Dendritic cell treated with granulocyte-macrophage colony-stimulating factor and Interleukin-4, amounts not matched to agents 40 ng/mL and 50 ng/mL, for 4 days (primary cell): ENCODE data around the gene M1AP.

Experiments
- H3K27ac Mint-ChIP-seq: one replicate; pipeline ENCODE4 v1.8.0; 2022; ENCODE audit warnings: mild to moderate bottlenecking, mixed read lengths
- H3K27me3 Mint-ChIP-seq: one replicate; pipeline ENCODE4 v1.8.0; 2022; ENCODE audit warnings: mild to moderate bottlenecking, mixed read lengths
- H3K36me3 Mint-ChIP-seq: one replicate; pipeline ENCODE4 v1.8.0; 2022; ENCODE audit warnings: low read depth, mixed read lengths
- H3K4me1 Mint-ChIP-seq: one replicate; pipeline ENCODE4 v1.8.0; 2022; ENCODE audit warnings: low read depth, mixed read lengths
- H3K4me3 Mint-ChIP-seq: one replicate; pipeline ENCODE4 v1.8.0; 2022; ENCODE audit warnings: mild to moderate bottlenecking, moderate library complexity, mixed read lengths
- H3K9me3 Mint-ChIP-seq: one replicate; pipeline ENCODE4 v1.8.0; 2022; ENCODE audit warnings: mixed read lengths
- intact Hi-C: fragments of 100-400 bp; cut with micrococcal nuclease; formaldehyde crosslinking; loops from one replicate; pipeline ENCODE4 v1.15.0; 2022

M1AP gene

GRCh38 chr2:74675090-74675489 lies 27.0 kb upstream of the M1AP start:
- intact Hi-C loops: no loop called here
- Mint-ChIP-seq H3K4me1 (peaks cover 7% of the 10 kb centered on the region), H3K27ac (no peak overlapping the region), H3K27me3 (peaks cover 5% of the 10 kb centered on the region), H3K4me3 (no peak overlapping the region), H3K36me3 (no peaks in the 10 kb centered on the region), H3K9me3 (no peaks in the 10 kb centered on the region)

DNA sequence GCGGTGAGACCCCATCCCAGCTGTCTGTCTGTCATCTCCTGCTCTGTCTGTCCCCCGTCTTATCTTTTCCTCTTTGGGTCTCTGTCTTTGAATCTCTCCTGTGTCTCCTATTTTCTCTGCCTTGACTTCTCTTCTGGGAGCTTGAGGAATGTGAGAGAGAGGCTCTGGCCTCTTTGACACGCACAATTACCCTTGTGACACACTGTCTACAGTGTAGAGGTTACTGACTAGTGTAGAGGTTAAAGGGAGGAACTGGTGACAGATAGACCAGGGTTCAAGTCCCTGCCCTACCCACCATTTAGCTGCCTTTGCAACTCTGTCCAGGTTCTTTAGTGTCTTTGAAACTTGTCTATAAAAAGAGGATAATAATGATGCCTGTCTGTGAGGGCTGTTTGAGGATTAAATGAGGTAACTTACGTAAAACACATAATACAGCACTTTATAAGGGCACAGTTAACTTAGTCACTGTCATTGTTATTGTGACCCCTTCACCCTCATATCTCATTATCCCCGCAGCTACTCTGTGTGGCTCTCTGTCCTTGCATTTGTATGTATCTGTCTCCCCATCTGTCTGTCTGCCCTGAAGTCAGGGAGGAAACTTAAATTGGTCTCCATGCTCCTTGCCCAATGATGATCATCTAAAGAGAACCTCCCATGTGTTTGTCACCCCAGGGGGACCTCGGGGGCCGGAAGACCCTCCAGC lies 25.8 kb upstream of the M1AP start:
- H3K4me1 Mint-ChIP-seq: peaks cover 7% of the 10 kb centered on the region
- no peaks in the 10 kb centered on the region for H3K9me3 Mint-ChIP-seq
- H3K27me3 Mint-ChIP-seq: peaks cover 5% of the 10 kb centered on the region
- H3K27ac Mint-ChIP-seq: no peak overlapping the region
- H3K4me3 Mint-ChIP-seq: no peak overlapping the region
- intact Hi-C loops: no loop called here
- no peaks in the 10 kb centered on the region for H3K36me3 Mint-ChIP-seq

- intact Hi-C loops: no loop called here
- Mint-ChIP-seq H3K27me3 (peaks cover 4% of the 10 kb centered on the region), H3K4me1 (peaks cover 5% of the 10 kb centered on the region), H3K27ac (no peak overlapping the region), H3K9me3 (no peaks in the 10 kb centered on the region), H3K4me3 (no peak overlapping the region), H3K36me3 (no peaks in the 10 kb centered on the region)
Observed at GRCh38 chr2:74671479-74671878, 23.3 kb upstream of the M1AP start.

DNA sequence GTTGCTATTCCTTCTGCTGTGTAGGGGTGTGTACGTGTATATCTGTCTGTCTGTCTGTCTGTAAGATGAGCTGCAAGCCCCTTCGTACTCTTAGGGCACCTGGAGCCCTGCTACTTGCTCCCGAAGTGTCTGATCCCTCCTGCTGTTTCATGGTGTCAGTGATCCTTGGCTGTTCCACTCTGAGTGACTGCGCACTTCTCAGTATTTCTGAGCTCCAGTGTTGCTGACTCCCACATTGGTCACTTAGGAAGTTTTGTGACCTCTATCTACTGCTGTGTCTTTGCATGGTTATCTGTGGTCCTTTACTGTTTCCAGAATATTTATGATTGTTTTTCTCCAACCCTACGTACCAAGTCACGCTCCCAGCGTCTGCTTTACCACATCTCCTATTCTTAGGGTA lies 22.1 kb upstream of the M1AP start:
- H3K36me3 Mint-ChIP-seq: no peaks in the 10 kb centered on the region
- H3K27ac Mint-ChIP-seq: no peak overlapping the region
- intact Hi-C loops: no loop called here

DNA sequence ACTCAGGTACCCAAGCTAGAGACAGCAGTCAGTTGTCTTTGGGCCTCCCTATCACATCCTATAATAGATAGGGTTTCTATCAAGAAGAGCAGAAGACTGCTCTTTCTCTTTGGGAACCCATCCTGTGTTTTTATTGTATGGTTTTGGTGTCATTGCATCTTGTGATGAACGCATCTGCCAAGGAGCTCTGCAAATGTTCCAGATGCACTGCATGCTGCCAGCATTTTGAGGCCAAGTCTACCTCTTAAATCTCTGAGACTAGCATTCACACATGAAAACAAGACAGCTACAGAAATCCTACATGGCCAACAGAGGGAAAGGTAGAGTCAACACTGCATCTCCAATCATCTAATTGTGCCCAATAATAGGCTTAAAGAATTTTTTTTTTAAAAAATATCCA lies 20.0 kb upstream of the M1AP start:
- no peaks in the 10 kb centered on the region for H3K4me1 Mint-ChIP-seq
- no peak overlapping the region for H3K4me3 Mint-ChIP-seq
- H3K36me3 Mint-ChIP-seq: no peaks in the 10 kb centered on the region
- no peak overlapping the region for H3K27ac Mint-ChIP-seq
- H3K27me3 Mint-ChIP-seq: peaks cover 4% of the 10 kb centered on the region
- no peaks in the 10 kb centered on the region for H3K9me3 Mint-ChIP-seq
- intact Hi-C loops: no loop called here

More for the DNA sequence above, 22.1 kb upstream of the M1AP start:
- no peaks in the 10 kb centered on the region for H3K4me1 Mint-ChIP-seq
- no peaks in the 10 kb centered on the region for H3K9me3 Mint-ChIP-seq
- no peak overlapping the region for H3K4me3 Mint-ChIP-seq
- H3K27me3 Mint-ChIP-seq: peaks cover 4% of the 10 kb centered on the region

GRCh38 chr2:74659462-74659861 lies 11.3 kb upstream of the M1AP start:
- Mint-ChIP-seq H3K36me3 (no peaks in the 10 kb centered on the region), H3K27ac (no peak overlapping the region), H3K4me3 (no peak overlapping the region), H3K27me3 (peaks cover 31% of the 10 kb centered on the region), H3K9me3 (no peaks in the 10 kb centered on the region), H3K4me1 (peaks cover 12% of the 10 kb centered on the region)
- intact Hi-C loops: no loop called here

DNA sequence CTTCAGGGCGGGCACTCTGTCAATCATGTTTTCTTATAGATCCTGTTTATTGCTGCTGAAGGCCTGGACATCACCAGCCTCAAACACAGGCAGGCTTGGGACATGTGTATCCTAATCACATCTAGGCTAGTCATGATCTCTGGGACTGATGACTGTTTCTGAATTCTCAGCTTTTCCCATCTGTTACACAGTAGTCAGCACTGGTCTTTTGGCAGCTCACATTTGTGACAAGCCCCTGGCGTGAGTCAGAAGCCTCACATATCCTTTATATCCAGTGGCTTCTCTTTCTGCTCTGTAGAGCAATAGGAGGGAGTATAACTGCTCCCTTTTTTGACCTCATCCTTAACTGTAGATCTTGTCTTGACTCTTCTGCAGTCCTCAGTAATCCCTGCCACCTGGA lies 10.4 kb upstream of the M1AP start:
- Mint-ChIP-seq H3K4me1 (peaks cover 12% of the 10 kb centered on the region), H3K27me3 (peaks cover 34% of the 10 kb centered on the region), H3K27ac (no peak overlapping the region), H3K36me3 (no peaks in the 10 kb centered on the region), H3K9me3 (no peaks in the 10 kb centered on the region), H3K4me3 (no peak overlapping the region)
- intact Hi-C loops: no loop called here

- Mint-ChIP-seq H3K27ac (no peak overlapping the region), H3K9me3 (no peaks in the 10 kb centered on the region), H3K4me1 (peaks cover 12% of the 10 kb centered on the region), H3K27me3 (peaks cover 42% of the 10 kb centered on the region), H3K4me3 (no peak overlapping the region), H3K36me3 (no peaks in the 10 kb centered on the region)
- intact Hi-C loops: no loop called here
Observed at GRCh38 chr2:74655579-74655978, 7.4 kb upstream of the M1AP start.

- H3K4me3 Mint-ChIP-seq: peak within 1 kb of the TSS; percentile 55
- no peaks in the 10 kb centered on the region for H3K9me3 Mint-ChIP-seq
- intact Hi-C loops: no loop called here
- peaks cover 48% of the 10 kb centered on the region for H3K27me3 Mint-ChIP-seq
- H3K27ac Mint-ChIP-seq: no peak within 1 kb of the TSS
- H3K4me1 Mint-ChIP-seq: peaks cover 12% of the 10 kb centered on the region
- no peaks in the 10 kb centered on the region for H3K36me3 Mint-ChIP-seq
Observed at GRCh38 chr2:74653985-74654882, 6.1 kb upstream of the M1AP start, which contains the start of gene SEMA4F. Gene SEMA4F (plus strand): TSS chr2:74654247. CDS start chr2:74654377, 130 bp downstream.

- H3K27ac Mint-ChIP-seq: no peak overlapping the region
Observed at GRCh38 chr2:74653589-74653984, 5.5 kb upstream of the M1AP start.

DNA sequence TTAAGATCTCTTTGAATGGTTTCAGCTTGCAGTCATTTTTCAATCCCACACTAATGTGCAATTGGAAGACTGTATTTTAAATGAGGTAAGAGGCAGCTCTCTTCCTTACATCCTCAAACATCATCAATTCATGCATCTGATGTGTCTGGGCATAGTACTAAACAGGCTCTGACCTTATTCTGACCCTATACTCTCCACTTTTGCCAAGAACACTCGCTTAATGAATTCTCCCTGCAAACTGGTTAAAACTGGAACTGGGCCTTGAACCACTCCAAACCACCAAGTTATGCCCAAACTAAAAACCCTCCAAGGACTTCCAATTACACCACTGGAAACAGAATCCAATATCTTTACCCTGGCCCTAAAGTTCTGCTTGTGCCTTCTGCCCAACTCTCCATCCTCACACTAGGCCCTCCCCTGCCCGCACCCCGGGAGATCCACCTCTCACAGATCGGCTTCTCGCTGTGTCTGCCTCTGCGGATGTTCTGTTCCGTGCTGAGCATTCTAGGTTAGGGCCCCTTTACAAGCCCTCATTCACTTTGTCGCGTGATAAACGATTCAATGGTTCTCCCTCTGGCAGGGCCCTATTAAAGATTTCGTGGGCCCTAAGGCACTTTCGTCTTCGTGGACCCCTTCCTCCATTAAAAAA lies 1.2 kb downstream of the M1AP start:
- H3K9me3 Mint-ChIP-seq: no peaks in the 10 kb centered on the region
- intact Hi-C loops: no loop called here
- H3K36me3 Mint-ChIP-seq: no peaks in the 10 kb centered on the region
- H3K4me3 Mint-ChIP-seq: no peak overlapping the region
- H3K27ac Mint-ChIP-seq: no peak overlapping the region
- peaks cover 39% of the 10 kb centered on the region for H3K27me3 Mint-ChIP-seq
- peaks cover 5% of the 10 kb centered on the region for H3K4me1 Mint-ChIP-seq

More at GRCh38 chr2:74653589-74653984, 5.5 kb upstream of the M1AP start:
- H3K4me3 Mint-ChIP-seq: peak overlapping the region; percentile 55
- intact Hi-C loops: no loop called here
- H3K36me3 Mint-ChIP-seq: no peaks in the 10 kb centered on the region
- peaks cover 54% of the 10 kb centered on the region for H3K27me3 Mint-ChIP-seq
- peaks cover 13% of the 10 kb centered on the region for H3K4me1 Mint-ChIP-seq
- H3K9me3 Mint-ChIP-seq: no peaks in the 10 kb centered on the region

DNA sequence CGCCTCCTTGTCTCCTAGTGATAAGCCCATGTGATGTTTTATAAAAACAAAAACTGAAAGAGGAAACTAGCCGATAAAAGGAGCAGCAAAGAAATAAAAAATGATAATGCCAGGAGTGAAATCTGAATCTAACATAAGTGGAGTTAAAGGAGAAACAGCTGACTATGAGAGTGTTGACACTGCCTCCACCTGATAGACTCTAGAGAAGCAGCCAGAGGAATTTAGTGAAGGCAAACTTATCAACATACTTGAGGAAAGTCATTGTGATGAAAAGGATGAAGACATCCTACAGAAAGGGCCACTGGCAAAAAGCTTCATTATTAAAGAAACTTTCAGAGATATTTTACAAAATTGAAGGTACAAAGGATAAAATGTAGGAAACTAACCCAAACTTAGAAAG lies 1.9 kb downstream of the M1AP start:
- intact Hi-C loops: no loop called here
- H3K27me3 Mint-ChIP-seq: peaks cover 39% of the 10 kb centered on the region
- no peak overlapping the region for H3K4me3 Mint-ChIP-seq
- no peaks in the 10 kb centered on the region for H3K36me3 Mint-ChIP-seq
- H3K27ac Mint-ChIP-seq: no peak overlapping the region
- H3K4me1 Mint-ChIP-seq: peaks cover 5% of the 10 kb centered on the region
- no peaks in the 10 kb centered on the region for H3K9me3 Mint-ChIP-seq

DNA sequence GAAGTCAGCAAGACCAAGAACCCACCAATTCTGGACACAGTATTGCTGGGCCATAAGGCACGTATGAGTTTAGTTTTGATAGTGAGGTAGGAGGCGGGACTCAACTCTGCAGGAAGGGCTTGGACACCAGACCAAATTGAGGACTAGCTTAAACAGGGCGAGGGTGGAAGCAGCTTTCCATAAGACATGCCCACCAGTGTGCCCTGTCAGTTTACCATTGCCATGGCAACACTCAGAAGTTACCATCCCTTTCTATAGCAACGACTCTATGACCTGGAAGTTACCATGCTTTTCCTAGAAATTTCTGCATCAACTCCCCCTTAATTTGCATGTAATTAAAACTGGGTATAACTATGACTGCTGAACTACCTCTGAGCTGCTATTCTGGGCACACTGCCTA lies 2.8 kb downstream of the M1AP start:
- H3K27ac Mint-ChIP-seq: no peak overlapping the region
- peaks cover 36% of the 10 kb centered on the region for H3K27me3 Mint-ChIP-seq
- no peaks in the 10 kb centered on the region for H3K36me3 Mint-ChIP-seq
- no peak overlapping the region for H3K4me3 Mint-ChIP-seq
- H3K4me1 Mint-ChIP-seq: peaks cover 5% of the 10 kb centered on the region
- H3K9me3 Mint-ChIP-seq: no peaks in the 10 kb centered on the region
- intact Hi-C loops: no loop called here

DNA sequence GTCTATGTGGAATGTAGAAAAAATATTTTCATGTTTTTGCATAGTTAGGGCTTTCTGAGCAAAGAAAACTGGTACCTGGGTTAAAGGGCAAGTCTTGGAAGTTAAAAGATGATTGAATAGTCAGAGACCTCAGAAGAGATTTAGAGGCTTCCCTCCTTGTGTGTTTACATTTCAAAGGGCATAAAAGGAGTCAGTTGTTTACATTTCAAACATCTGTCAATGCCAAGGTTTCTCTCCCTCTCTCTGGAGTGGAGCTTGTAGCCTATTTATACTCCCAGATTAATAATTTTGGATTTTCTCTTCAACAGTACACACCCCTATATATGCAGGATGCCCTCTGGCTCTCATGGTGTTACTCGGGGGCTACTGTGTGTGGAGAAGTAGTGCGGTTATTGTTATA lies 8.6 kb downstream of the M1AP start:
- Mint-ChIP-seq H3K36me3 (no peaks in the 10 kb centered on the region), H3K4me1 (no peaks in the 10 kb centered on the region), H3K4me3 (no peak overlapping the region), H3K9me3 (no peaks in the 10 kb centered on the region), H3K27me3 (peaks cover 16% of the 10 kb centered on the region), H3K27ac (no peak overlapping the region)
- intact Hi-C loops: no loop called here
